Mesenchymal stem cell (in vitro differentiated cells and primary cell): ENCODE measurements around the gene MMP24.
A peak's percentile ranks its signal among the peaks of the same experiment; 100 is the strongest.

Experiments used
- DNase-seq: peaks from one replicate; pipeline ENCODE4 v3.0.0-alpha.2; 2013
- H2AFZ ChIP-seq: one replicate; pipeline ENCODE4 v1.6.1; 2013; ENCODE audit warnings: low read depth, mild to moderate bottlenecking, control low read depth, inconsistent platforms, low read length, moderate library complexity
- H2AK5ac ChIP-seq: 2 replicates; pipeline ENCODE4 v1.6.1; 2013; ENCODE audit warnings: low read length, moderate library complexity, mild to moderate bottlenecking, inconsistent platforms; ENCODE audit not compliant: severe bottlenecking
- H2BK120ac ChIP-seq: one replicate; pipeline ENCODE4 v1.6.1; 2013; ENCODE audit warnings: low read depth, mild to moderate bottlenecking, inconsistent platforms, low read length, moderate library complexity
- H2BK12ac ChIP-seq, 2 experiments: one replicate each; pipeline ENCODE4 v1.6.1; 2013; ENCODE audit warnings: inconsistent platforms in 2 of 2, low read length in 2 of 2, mild to moderate bottlenecking in 2 of 2, moderate library complexity in 2 of 2, control low read depth in 1 of 2
- H2BK15ac ChIP-seq: one replicate; pipeline ENCODE4 v1.6.1; 2013; ENCODE audit warnings: mild to moderate bottlenecking, low read depth, inconsistent platforms; ENCODE audit not compliant: poor library complexity, severe bottlenecking
- H2BK5ac ChIP-seq: 2 replicates; pipeline ENCODE4 v1.6.1; 2013; ENCODE audit warnings: low read depth, mild to moderate bottlenecking, low read length, control low read depth, inconsistent platforms; ENCODE audit not compliant: poor library complexity, severe bottlenecking
- H3K14ac ChIP-seq, 2 experiments: one replicate each; pipeline ENCODE4 v1.6.1; 2013; ENCODE audit warnings: inconsistent platforms in 2 of 2, low read length in 2 of 2, control low read depth in 1 of 2, mild to moderate bottlenecking in 1 of 2, moderate library complexity in 1 of 2
- H3K18ac ChIP-seq, 2 experiments: one replicate each; pipeline ENCODE4 v1.6.1; 2013; ENCODE audit warnings: inconsistent platforms in 2 of 2, low read length in 2 of 2, control low read depth in 1 of 2, low read depth in 1 of 2, mild to moderate bottlenecking in 1 of 2
- H3K23ac ChIP-seq, 2 experiments: one replicate each; pipeline ENCODE4 v1.6.1; 2013; ENCODE audit warnings: inconsistent platforms in 2 of 2, low read length in 2 of 2, mild to moderate bottlenecking in 2 of 2, moderate library complexity in 2 of 2, control low read depth in 1 of 2
- H3K27ac ChIP-seq: 2 replicates; pipeline ENCODE4 v1.5.1; 2013; ENCODE audit warnings: mild to moderate bottlenecking, moderate library complexity, low read length, control low read depth, inconsistent platforms; ENCODE audit not compliant: poor library complexity, severe bottlenecking
- H3K27me3 ChIP-seq, 2 experiments: 2 replicates each; pipeline versions ENCODE4 v1.6.1 to v1.7.0; 2013; ENCODE audit warnings: low read length in 2 of 2, mild to moderate bottlenecking in 2 of 2, moderate library complexity in 2 of 2, control low read depth in 1 of 2, inconsistent platforms in 1 of 2; ENCODE audit not compliant: control insufficient read depth in 1 of 2, insufficient read depth in 1 of 2
- H3K36me3 ChIP-seq, 2 experiments: 2 replicates each; pipeline versions ENCODE4 v1.6.1 to v1.7.0; 2013; ENCODE audit warnings: low read length in 2 of 2, control low read depth in 1 of 2, inconsistent platforms in 1 of 2, low read depth in 1 of 2, mild to moderate bottlenecking in 1 of 2; ENCODE audit not compliant: insufficient read depth in 2 of 2, control insufficient read depth in 1 of 2
- H3K4ac ChIP-seq, 2 experiments: one replicate each; pipeline ENCODE4 v1.6.1; 2013; ENCODE audit warnings: inconsistent platforms in 2 of 2, low read length in 2 of 2, mild to moderate bottlenecking in 2 of 2, moderate library complexity in 2 of 2, control low read depth in 1 of 2, low read depth in 1 of 2
- H3K4me1 ChIP-seq: 2 replicates; pipeline ENCODE4 v1.6.1; 2013; ENCODE audit warnings: low read depth, low read length, control low read depth; ENCODE audit not compliant: control insufficient read depth, insufficient read depth
- H3K4me2 ChIP-seq: 2 replicates; pipeline ENCODE4 v1.6.1; 2013; ENCODE audit warnings: low read length, mild to moderate bottlenecking, inconsistent platforms; ENCODE audit not compliant: poor library complexity, severe bottlenecking
- H3K4me3 ChIP-seq, 2 experiments: 2 replicates each; pipeline versions ENCODE4 v1.5.1 to v1.7.0; 2013; ENCODE audit warnings: low read length in 2 of 2, mild to moderate bottlenecking in 2 of 2, control low read depth in 1 of 2, low read depth in 1 of 2; ENCODE audit not compliant: insufficient read depth in 1 of 2
- H3K79me1 ChIP-seq: replicated peaks from 2 replicates; pipeline ENCODE4 v1.6.1; 2013; ENCODE audit warnings: mild to moderate bottlenecking, control low read depth, low read length, inconsistent platforms; ENCODE audit not compliant: poor library complexity, severe bottlenecking
- H3K9ac ChIP-seq: 2 replicates; pipeline ENCODE4 v1.7.0; 2013; ENCODE audit warnings: mild to moderate bottlenecking, low read length, moderate library complexity
- H3K9me3 ChIP-seq: 2 replicates; pipeline ENCODE4 v1.7.0; 2013; ENCODE audit warnings: mild to moderate bottlenecking, low read length; ENCODE audit not compliant: control insufficient read depth
- H4K8ac ChIP-seq: one replicate; pipeline ENCODE4 v1.6.1; 2013; ENCODE audit warnings: inconsistent platforms, mild to moderate bottlenecking, low read length, moderate library complexity
- H4K91ac ChIP-seq: one replicate; pipeline ENCODE4 v1.6.1; 2013; ENCODE audit warnings: mild to moderate bottlenecking, low read length, inconsistent platforms
- WGBS: methylation state at CpG from one replicate; pipeline ENCODE4 v1.1.7; 2013; ENCODE audit warnings: mixed read lengths; 5-methylcytosine and 5-hydroxymethylcytosine counted together

Gene MMP24

GRCh38 chr20:35246723-35247122 is 20.2 kb downstream of the MMP24 start:
- Histone ChIP-seq H3K4me2 (no peak overlapping the region), H2BK5ac (peak overlapping the region; percentile 48), H4K8ac (no peak overlapping the region), H3K79me1 (peaks cover 1% of the 10 kb centered on the region), H3K9ac (no peak overlapping the region), H3K23ac (no peak overlapping the region), H3K36me3 (peaks cover 0 to 3% of the 10 kb centered on the region in 2 experiments), H3K4me3 (no peak overlapping the region), H2AFZ (no peak overlapping the region), H3K27ac (no peak overlapping the region), H3K9me3 (no peaks in the 10 kb centered on the region), H3K27me3 (no peaks in the 10 kb centered on the region), H2BK12ac (no peak overlapping the region), H3K4ac (no peak overlapping the region), H4K91ac (no peak overlapping the region), H2BK120ac (no peak overlapping the region), H3K4me1 (peaks cover 3% of the 10 kb centered on the region), H3K14ac (no peak overlapping the region), H3K18ac (no peak overlapping the region), H2BK15ac (no peak overlapping the region), H2AK5ac (no peak overlapping the region)
- DNase-seq, result no peak
- WGBS, result 94% methylated on average over 12 of the region's 12 CpGs

GRCh38 chr20:35248641-35249475 is 22.4 kb downstream of the MMP24 start:
- no peak overlapping the region for H3K9ac ChIP-seq
- no peak overlapping the region for H2BK120ac ChIP-seq
- H2AK5ac ChIP-seq, result no peak overlapping the region
- H3K14ac ChIP-seq, result no peak overlapping the region
- no peak overlapping the region for H3K4ac ChIP-seq
- H2BK15ac ChIP-seq, result no peak overlapping the region
- H3K36me3 ChIP-seq, result peaks cover 0 to 3% of the 10 kb centered on the region in 2 experiments
- H3K27me3 ChIP-seq, result no peaks in the 10 kb centered on the region
- H3K9me3 ChIP-seq, result no peaks in the 10 kb centered on the region
- no peak overlapping the region for H4K91ac ChIP-seq
- no peak overlapping the region for H3K4me2 ChIP-seq
- DNase-seq, result no peak
- H2BK12ac ChIP-seq, result no peak overlapping the region
- no peak overlapping the region for H3K27ac ChIP-seq
- no peak overlapping the region for H3K23ac ChIP-seq
- H2AFZ ChIP-seq, result no peak overlapping the region
- H3K4me3 ChIP-seq, result no peak overlapping the region
- H3K4me1 ChIP-seq, result peaks cover 5% of the 10 kb centered on the region
- peaks cover 1% of the 10 kb centered on the region for H3K79me1 ChIP-seq
- WGBS, result 84% methylated on average over 9 of the region's 9 CpGs
- no peak overlapping the region for H2BK5ac ChIP-seq
- no peak overlapping the region for H4K8ac ChIP-seq
- H3K18ac ChIP-seq, result no peak overlapping the region

- peaks cover 2 to 7% of the 10 kb centered on the region in 2 experiments for H3K36me3 ChIP-seq
- no peak overlapping the region for H3K18ac ChIP-seq
- no peak overlapping the region for H3K4me3 ChIP-seq
- no peak overlapping the region for H4K8ac ChIP-seq
- H3K9ac ChIP-seq, result no peak overlapping the region
- peaks cover 5% of the 10 kb centered on the region for H3K4me1 ChIP-seq
- no peak for DNase-seq
- no peak overlapping the region for H3K23ac ChIP-seq
- H3K4ac ChIP-seq, result no peak overlapping the region
- no peak overlapping the region for H3K27ac ChIP-seq
- H3K14ac ChIP-seq, result no peak overlapping the region
- no peak overlapping the region for H2AFZ ChIP-seq
- H4K91ac ChIP-seq, result no peak overlapping the region
- 93% methylated on average over 2 of the region's 2 CpGs for WGBS
- H2BK120ac ChIP-seq, result no peak overlapping the region
- no peak overlapping the region for H2BK12ac ChIP-seq
- no peak overlapping the region for H2AK5ac ChIP-seq
- peaks cover 1% of the 10 kb centered on the region for H3K79me1 ChIP-seq
- H3K4me2 ChIP-seq, result no peak overlapping the region
- no peak overlapping the region for H2BK5ac ChIP-seq
- no peaks in the 10 kb centered on the region for H3K9me3 ChIP-seq
- no peaks in the 10 kb centered on the region for H3K27me3 ChIP-seq
- no peak overlapping the region for H2BK15ac ChIP-seq
Observed at GRCh38 chr20:35251613-35251940, 25.1 kb downstream of the MMP24 start.

GRCh38 chr20:35252037-35252461 is 25.6 kb downstream of the MMP24 start:
- Histone ChIP-seq H4K8ac (no peak overlapping the region), H3K36me3 (peaks cover 2 to 7% of the 10 kb centered on the region in 2 experiments), H3K4me2 (no peak overlapping the region), H3K9ac (no peak overlapping the region), H3K18ac (no peak overlapping the region), H2BK120ac (no peak overlapping the region), H3K27ac (no peak overlapping the region), H3K9me3 (no peaks in the 10 kb centered on the region), H3K4me3 (no peak overlapping the region), H2BK5ac (no peak overlapping the region), H3K4me1 (peaks cover 5% of the 10 kb centered on the region), H3K4ac (no peak overlapping the region), H3K27me3 (no peaks in the 10 kb centered on the region), H2BK12ac (no peak overlapping the region), H3K79me1 (peaks cover 1% of the 10 kb centered on the region), H3K23ac (no peak overlapping the region), H4K91ac (no peak overlapping the region), H2BK15ac (no peak overlapping the region), H2AK5ac (no peak overlapping the region), H3K14ac (no peak overlapping the region), H2AFZ (no peak overlapping the region)
- 68% methylated on average over 2 of the region's 2 CpGs for WGBS
- DNase-seq, result peak; percentile 38
